ENCODE results near the gene KDM5B. TPM values are rescaled to one million over a fixed set of nuclear protein-coding genes. Genes with fewer than 3 reads are reported as not detected.

Gene KDM5B
- polyA plus RNA-seq, 1 donor from 2014 or later = 88.4 TPM

GRCh38 chr1:202794051-202794740 lies 14.0 kb downstream of the KDM5B start:
- no peaks in the 10 kb centered on the region for H3K27me3 ChIP-seq (ENCODE audit: insufficient read depth, low read depth, low read length)
- H3K27ac ChIP-seq (ENCODE audit: low read length) = no peak overlapping the region

GRCh38 chr1:202791077-202791747 lies 17.0 kb downstream of the KDM5B start:
- no peak overlapping the region for H3K4me2 ChIP-seq (ENCODE audit: low read length)
- H3K9ac ChIP-seq (ENCODE audit: low read length) = no peak overlapping the region
- no peaks in the 10 kb centered on the region for H3K9me3 ChIP-seq (ENCODE audit: low read length)
- no peak overlapping the region for H3K27ac ChIP-seq (ENCODE audit: low read length)
- H4K20me1 ChIP-seq (ENCODE audit: insufficient read depth) = peaks cover 79% of the 10 kb centered on the region
- H3K79me2 ChIP-seq (replicated peaks; ENCODE audit: insufficient read depth, low read length) = peaks cover 96% of the 10 kb centered on the region
- TF ChIP-seq POLR2AphosphoS5 (IDR thresholded peaks at IDR 0.05) (no peak), TAF1 (IDR thresholded peaks at IDR 0.05; ENCODE audit: low read depth) (no peak), SMC3 (conservative IDR thresholded peaks at IDR 0.05; ENCODE audit: poor library complexity) (no peak), RAD21 (conservative IDR thresholded peaks at IDR 0.05) (no peak), MXI1 (conservative IDR thresholded peaks at IDR 0.05; ENCODE audit: poor library complexity, severe bottlenecking) (no peak)
- TF ChIP-seq, protein P1, sequence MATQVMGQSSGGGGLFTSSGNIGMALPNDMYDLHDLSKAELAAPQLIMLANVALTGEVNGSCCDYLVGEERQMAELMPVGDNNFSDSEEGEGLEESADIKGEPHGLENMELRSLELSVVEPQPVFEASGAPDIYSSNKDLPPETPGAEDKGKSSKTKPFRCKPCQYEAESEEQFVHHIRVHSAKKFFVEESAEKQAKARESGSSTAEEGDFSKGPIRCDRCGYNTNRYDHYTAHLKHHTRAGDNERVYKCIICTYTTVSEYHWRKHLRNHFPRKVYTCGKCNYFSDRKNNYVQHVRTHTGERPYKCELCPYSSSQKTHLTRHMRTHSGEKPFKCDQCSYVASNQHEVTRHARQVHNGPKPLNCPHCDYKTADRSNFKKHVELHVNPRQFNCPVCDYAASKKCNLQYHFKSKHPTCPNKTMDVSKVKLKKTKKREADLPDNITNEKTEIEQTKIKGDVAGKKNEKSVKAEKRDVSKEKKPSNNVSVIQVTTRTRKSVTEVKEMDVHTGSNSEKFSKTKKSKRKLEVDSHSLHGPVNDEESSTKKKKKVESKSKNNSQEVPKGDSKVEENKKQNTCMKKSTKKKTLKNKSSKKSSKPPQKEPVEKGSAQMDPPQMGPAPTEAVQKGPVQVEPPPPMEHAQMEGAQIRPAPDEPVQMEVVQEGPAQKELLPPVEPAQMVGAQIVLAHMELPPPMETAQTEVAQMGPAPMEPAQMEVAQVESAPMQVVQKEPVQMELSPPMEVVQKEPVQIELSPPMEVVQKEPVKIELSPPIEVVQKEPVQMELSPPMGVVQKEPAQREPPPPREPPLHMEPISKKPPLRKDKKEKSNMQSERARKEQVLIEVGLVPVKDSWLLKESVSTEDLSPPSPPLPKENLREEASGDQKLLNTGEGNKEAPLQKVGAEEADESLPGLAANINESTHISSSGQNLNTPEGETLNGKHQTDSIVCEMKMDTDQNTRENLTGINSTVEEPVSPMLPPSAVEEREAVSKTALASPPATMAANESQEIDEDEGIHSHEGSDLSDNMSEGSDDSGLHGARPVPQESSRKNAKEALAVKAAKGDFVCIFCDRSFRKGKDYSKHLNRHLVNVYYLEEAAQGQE (IDR thresholded peaks at IDR 0.05; ENCODE audit: borderline replicate concordance) = no peak
- no peak overlapping the region for H2AFZ ChIP-seq (ENCODE audit: low read depth, low read length)
- H3K36me3 ChIP-seq (ENCODE audit: insufficient read depth, low read length) = no peaks in the 10 kb centered on the region
- H3K4me3 ChIP-seq (ENCODE audit: low read length) = no peak overlapping the region
- H3F3A ChIP-seq (ENCODE audit: insufficient read depth, low read length, poor library complexity, severe bottlenecking) = peaks cover 3% of the 10 kb centered on the region
- no peaks in the 10 kb centered on the region for H3K27me3 ChIP-seq (ENCODE audit: insufficient read depth, low read depth, low read length)
- no peaks in the 10 kb centered on the region for H3K9me2 ChIP-seq (ENCODE audit: insufficient read depth, low read length)

More at GRCh38 chr1:202794051-202794740, 14.0 kb downstream of the KDM5B start:
- H4K20me1 ChIP-seq (ENCODE audit: insufficient read depth) = peaks cover 88% of the 10 kb centered on the region
- no peaks in the 10 kb centered on the region for H3K9me3 ChIP-seq (ENCODE audit: low read length)
- no peak overlapping the region for H3K4me3 ChIP-seq (ENCODE audit: low read length)
- TF ChIP-seq MXI1 (conservative IDR thresholded peaks at IDR 0.05; ENCODE audit: poor library complexity, severe bottlenecking) (no peak), POLR2AphosphoS5 (IDR thresholded peaks at IDR 0.05) (no peak), TAF1 (IDR thresholded peaks at IDR 0.05; ENCODE audit: low read depth) (no peak), EP300 (conservative IDR thresholded peaks at IDR 0.05; ENCODE audit: poor library complexity, severe bottlenecking) (no peak)
- TF ChIP-seq, protein P2, sequence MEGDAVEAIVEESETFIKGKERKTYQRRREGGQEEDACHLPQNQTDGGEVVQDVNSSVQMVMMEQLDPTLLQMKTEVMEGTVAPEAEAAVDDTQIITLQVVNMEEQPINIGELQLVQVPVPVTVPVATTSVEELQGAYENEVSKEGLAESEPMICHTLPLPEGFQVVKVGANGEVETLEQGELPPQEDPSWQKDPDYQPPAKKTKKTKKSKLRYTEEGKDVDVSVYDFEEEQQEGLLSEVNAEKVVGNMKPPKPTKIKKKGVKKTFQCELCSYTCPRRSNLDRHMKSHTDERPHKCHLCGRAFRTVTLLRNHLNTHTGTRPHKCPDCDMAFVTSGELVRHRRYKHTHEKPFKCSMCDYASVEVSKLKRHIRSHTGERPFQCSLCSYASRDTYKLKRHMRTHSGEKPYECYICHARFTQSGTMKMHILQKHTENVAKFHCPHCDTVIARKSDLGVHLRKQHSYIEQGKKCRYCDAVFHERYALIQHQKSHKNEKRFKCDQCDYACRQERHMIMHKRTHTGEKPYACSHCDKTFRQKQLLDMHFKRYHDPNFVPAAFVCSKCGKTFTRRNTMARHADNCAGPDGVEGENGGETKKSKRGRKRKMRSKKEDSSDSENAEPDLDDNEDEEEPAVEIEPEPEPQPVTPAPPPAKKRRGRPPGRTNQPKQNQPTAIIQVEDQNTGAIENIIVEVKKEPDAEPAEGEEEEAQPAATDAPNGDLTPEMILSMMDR (IDR thresholded peaks at IDR 0.05; ENCODE audit: poor library complexity, severe bottlenecking) = no peak
- TF ChIP-seq, protein P1 (IDR thresholded peaks at IDR 0.05; ENCODE audit: borderline replicate concordance) = no peak
- no peaks in the 10 kb centered on the region for H3F3A ChIP-seq (ENCODE audit: insufficient read depth, low read length, poor library complexity, severe bottlenecking)
- no peak overlapping the region for H3K9ac ChIP-seq (ENCODE audit: low read length)
- no peak overlapping the region for H2AFZ ChIP-seq (ENCODE audit: low read depth, low read length)
- H3K4me2 ChIP-seq (ENCODE audit: low read length) = no peak overlapping the region
- H3K79me2 ChIP-seq (replicated peaks; ENCODE audit: insufficient read depth, low read length) = peaks cover 98% of the 10 kb centered on the region
- no peaks in the 10 kb centered on the region for H3K36me3 ChIP-seq (ENCODE audit: insufficient read depth, low read length)
- no peaks in the 10 kb centered on the region for H3K9me2 ChIP-seq (ENCODE audit: insufficient read depth, low read length)

All from neural cell (in vitro differentiated cells).